Measurements from ENCODE around the gene TECTA. TPM values are rescaled to one million over a fixed set of nuclear protein-coding genes. Genes with fewer than 3 reads are reported as not detected.

The TECTA gene
- total and polyA plus RNA-seq, 2 of the 8 experiments (the other 6 are each of a cell fraction or from before 2014, with no cell fraction given) = 0.59 to 1.0 TPM

GRCh38 chr11:121152764-121153163, 51.7 kb downstream of the TECTA start:
- Histone ChIP-seq H3K79me1 (ENCODE audit: low read depth, low read length) (no peaks in the 10 kb centered on the region), H3K36me3 (ENCODE audit: control insufficient read depth in 2 of 4, insufficient read depth in 4 of 4, low read length in 3 of 4) (no peaks in the 10 kb centered on the region), H2BK15ac (ENCODE audit: low read length) (peak overlapping the region; percentile 47; the same call in 1 of the 2 replicates), H4K5ac (ENCODE audit: insufficient read length, low read depth, low read length) (no peak overlapping the region), H4K20me1 (replicated peaks in 1 of 2; ENCODE audit: control insufficient read depth in 1 of 2, insufficient read depth in 2 of 2, low read length in 2 of 2) (no peaks in the 10 kb centered on the region), H2BK20ac (ENCODE audit: low read length) (peak overlapping the region; percentile 1; the same call in 1 of the 2 replicates), H2BK12ac (ENCODE audit: low read depth, low read length) (no peak overlapping the region), H3K4me1 (replicated peaks in 1 of 4; ENCODE audit: control insufficient read depth in 3 of 4, insufficient read depth in 4 of 4, low read length in 3 of 4) (no peaks in the 10 kb centered on the region; a peak in 1 of 7 replicates), H3K4ac (replicated peaks; ENCODE audit: insufficient read length, low read depth, low read length) (no peak overlapping the region), H4K8ac (ENCODE audit: extremely low read depth, insufficient read depth, low read length) (no peak overlapping the region), H2AFZ (ENCODE audit: low read length) (no peak overlapping the region; the same call in 1 of the 2 replicates), H3K79me2 (ENCODE audit: control insufficient read depth in 1 of 2, insufficient read depth in 2 of 2, low read length in 2 of 2) (no peaks in the 10 kb centered on the region), H3K9ac (replicated peaks in 1 of 4; ENCODE audit: extremely low read depth in 1 of 4, low read depth in 3 of 4, low read length in 3 of 4) (no peak overlapping the region), H3K23me2 (ENCODE audit: low read depth, low read length) (no peaks in the 10 kb centered on the region), H3K18ac (ENCODE audit: extremely low read depth, low read length) (no peak overlapping the region), H3K4me2 (ENCODE audit: insufficient read depth in 1 of 2, low read depth in 2 of 2, low read length in 2 of 2) (no peak overlapping the region), H3K56ac (replicated peaks; ENCODE audit: insufficient read length, low read depth, low read length) (no peak overlapping the region), H2AK5ac (ENCODE audit: low read depth, low read length) (no peak overlapping the region), H2BK5ac (ENCODE audit: low read depth, low read length) (no peak overlapping the region), H3K4me3 (ENCODE audit: extremely low read depth in 1 of 4, insufficient read depth in 2 of 4, low read depth in 3 of 4, low read length in 4 of 4) (no peak overlapping the region), H2BK120ac (replicated peaks; ENCODE audit: low read depth, low read length) (no peak overlapping the region), H3K27me3 (replicated peaks in 1 of 4; ENCODE audit: control insufficient read depth in 3 of 4, extremely low read depth in 1 of 4, insufficient read depth in 3 of 4, low read length in 3 of 4) (no peaks in the 10 kb centered on the region), H3K27ac (ENCODE audit: low read depth, low read length) (no peak overlapping the region), H4K91ac (replicated peaks; ENCODE audit: insufficient read length, low read length) (no peak overlapping the region), H3K9me3 (ENCODE audit: insufficient read depth in 2 of 2, low read depth in 1 of 2, low read length in 1 of 2) (no peaks in the 10 kb centered on the region; a peak in 1 of 4 replicates), H3K14ac (ENCODE audit: insufficient read length) (no peak overlapping the region), H3K23ac (ENCODE audit: insufficient read length) (no peak overlapping the region)
- FAIRE-seq (no peak), DNase-seq (ENCODE audit: low read depth in 1 of 2, low spot score in 2 of 2) (no peak)
- ChIA-PET CTCF (ENCODE audit: partially characterized antibody) (interaction anchor here (0.7 to 4.3 kb wide), 25 partner anchors 8 to 220 kb away, joined by 3 to 42 read pairs (median 6); no protein-coding TSS in a partner anchor), POLR2A (ENCODE audit: partially characterized antibody) (no interaction called here)
- TF ChIP-seq CBX5 (IDR thresholded peaks at IDR 0.05; ENCODE audit: low read depth, low read length) (no peak), SP4 (IDR thresholded peaks at IDR 0.05; ENCODE audit: low read length) (no peak), EGR1 (IDR thresholded peaks at IDR 0.05; ENCODE audit: borderline replicate concordance, low read depth, low read length) (no peak), BCL11A (IDR thresholded peaks at IDR 0.05; ENCODE audit: low read depth in 2 of 2, low read length in 2 of 2) (no peak), JUND (IDR thresholded peaks at IDR 0.05; ENCODE audit: low read length) (no peak), SIRT6 (IDR thresholded peaks at IDR 0.05; ENCODE audit: low read length) (no peak), RAD21 (IDR thresholded peaks at IDR 0.05 in 1 of 2, conservative IDR thresholded peaks at IDR 0.05 in 1 of 2; ENCODE audit: low read depth in 2 of 2, low read length in 2 of 2) (no peak), TBP (IDR thresholded peaks at IDR 0.05; ENCODE audit: low read depth, low read length) (no peak), GTF2F1 (IDR thresholded peaks at IDR 0.05; ENCODE audit: borderline replicate concordance, low read depth, low read length) (no peak), YY1 (IDR thresholded peaks at IDR 0.05; ENCODE audit: low read depth, low read length) (no peak)
- TF ChIP-seq, protein P1, sequence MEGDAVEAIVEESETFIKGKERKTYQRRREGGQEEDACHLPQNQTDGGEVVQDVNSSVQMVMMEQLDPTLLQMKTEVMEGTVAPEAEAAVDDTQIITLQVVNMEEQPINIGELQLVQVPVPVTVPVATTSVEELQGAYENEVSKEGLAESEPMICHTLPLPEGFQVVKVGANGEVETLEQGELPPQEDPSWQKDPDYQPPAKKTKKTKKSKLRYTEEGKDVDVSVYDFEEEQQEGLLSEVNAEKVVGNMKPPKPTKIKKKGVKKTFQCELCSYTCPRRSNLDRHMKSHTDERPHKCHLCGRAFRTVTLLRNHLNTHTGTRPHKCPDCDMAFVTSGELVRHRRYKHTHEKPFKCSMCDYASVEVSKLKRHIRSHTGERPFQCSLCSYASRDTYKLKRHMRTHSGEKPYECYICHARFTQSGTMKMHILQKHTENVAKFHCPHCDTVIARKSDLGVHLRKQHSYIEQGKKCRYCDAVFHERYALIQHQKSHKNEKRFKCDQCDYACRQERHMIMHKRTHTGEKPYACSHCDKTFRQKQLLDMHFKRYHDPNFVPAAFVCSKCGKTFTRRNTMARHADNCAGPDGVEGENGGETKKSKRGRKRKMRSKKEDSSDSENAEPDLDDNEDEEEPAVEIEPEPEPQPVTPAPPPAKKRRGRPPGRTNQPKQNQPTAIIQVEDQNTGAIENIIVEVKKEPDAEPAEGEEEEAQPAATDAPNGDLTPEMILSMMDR (IDR thresholded peaks at IDR 0.05; ENCODE audit: control extremely low read depth in 1 of 3, insufficient read depth in 1 of 3, low read depth in 1 of 3, low read length in 3 of 3) = no peak
- 91% methylated on average over 19 of the region's 19 CpGs; no CpG with 5 or more reads in 1 of the 2 experiments for WGBS, 2 experiments (ENCODE audit: extremely low coverage in 1 of 2, insufficient coverage in 1 of 2, insufficient read length in 1 of 2, insufficient replicate concordance in 2 of 2, low coverage in 1 of 2, low lambda C conversion rate in 2 of 2, missing lambda C conversion rate in 1 of 2)

Measured in H1 (cell line).